SK-N-DZ (cell line): ENCODE measurements around the gene COPG1.

Experiments
- DNase-seq: peaks from one replicate; pipeline ENCODE4 v3.0.0-alpha.2; 2015; ENCODE audit warnings: low spot score

COPG1 gene

GRCh38 chr3:129313665-129314385, 64.4 kb downstream of the COPG1 start:
- no peak for DNase-seq

DNA sequence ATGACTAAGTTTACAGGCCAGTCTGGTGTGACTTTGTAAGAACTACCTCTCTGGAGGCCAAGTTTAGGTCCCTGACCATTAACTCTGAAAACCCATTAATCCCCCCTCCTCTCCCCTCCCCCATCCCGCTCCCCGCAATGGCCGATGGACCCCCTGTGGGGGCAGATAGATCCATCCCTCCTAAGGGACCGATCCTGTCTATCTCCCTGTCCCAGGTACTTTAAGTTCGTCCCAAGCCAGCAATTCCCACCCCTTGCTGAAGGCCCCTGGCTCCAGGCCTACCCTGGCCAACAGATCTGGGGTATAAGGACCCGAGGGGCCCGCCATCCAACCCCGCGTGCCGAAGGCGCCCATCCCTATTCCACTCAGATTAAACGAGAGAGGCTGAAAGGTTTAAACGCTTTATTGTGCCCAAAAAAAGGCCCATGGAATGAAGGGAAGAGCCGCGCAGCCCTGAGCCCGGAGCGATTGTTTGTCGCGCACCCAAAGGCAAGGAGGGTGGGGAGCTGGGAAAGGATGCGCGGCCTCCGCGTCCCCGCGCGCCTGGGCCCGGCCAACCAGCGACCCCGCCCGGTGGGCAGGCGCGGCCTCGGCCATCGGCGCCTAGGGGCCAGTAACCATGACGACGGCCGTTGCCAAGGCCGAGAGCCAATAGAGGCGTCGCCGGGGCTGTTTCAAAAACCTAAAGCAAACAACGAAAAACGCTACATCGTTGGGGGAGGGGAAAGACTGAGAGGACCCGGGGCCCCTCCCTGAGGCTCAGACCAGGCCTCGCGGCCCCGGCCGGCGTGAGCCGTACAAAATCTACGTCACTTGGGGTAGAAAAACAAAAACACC, 65.2 kb downstream of the COPG1 start:
- peak; percentile 92 for DNase-seq

GRCh38 chr3:129315223-129315997, 66.0 kb downstream of the COPG1 start:
- no peak for DNase-seq

DNA sequence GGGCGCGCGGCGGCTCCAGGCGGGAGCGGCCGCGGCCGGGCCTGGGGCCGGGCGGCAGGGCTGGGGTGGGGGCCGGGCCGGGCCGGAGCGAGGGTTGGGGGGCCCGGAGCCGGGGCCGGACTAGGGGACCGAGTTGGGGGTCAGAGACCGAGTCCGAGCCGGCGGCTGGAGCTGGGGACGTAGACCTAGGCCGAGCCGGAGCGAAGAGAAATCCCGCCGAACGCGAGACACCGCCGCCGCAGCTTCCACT, 66.5 kb downstream of the COPG1 start:
- DNase-seq: no peak

GRCh38 chr3:129316248-129317013, 67.0 kb downstream of the COPG1 start:
- DNase-seq: peak; percentile 80

- no peak for DNase-seq
Measured at GRCh38 chr3:129317014-129317771, 67.8 kb downstream of the COPG1 start.

DNA sequence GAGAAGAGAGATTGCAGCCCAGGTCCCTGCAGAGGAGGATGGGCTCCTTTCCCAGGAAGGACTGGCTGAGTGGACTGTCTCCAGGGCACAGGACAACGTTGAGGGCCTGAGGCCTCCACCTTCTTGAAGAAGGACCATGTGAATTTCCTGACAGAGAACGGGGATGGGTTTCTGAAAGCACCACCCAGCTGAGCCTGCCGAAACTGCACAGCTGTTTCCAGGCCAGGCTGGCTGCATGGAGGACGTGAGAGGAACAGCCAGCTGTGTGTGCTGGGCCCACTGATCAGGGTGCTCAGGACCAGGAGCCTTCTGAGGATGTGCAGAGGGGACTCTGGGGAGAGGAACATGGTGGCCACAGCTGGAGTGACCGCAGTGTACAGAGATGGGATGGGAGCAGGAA, 68.4 kb downstream of the COPG1 start:
- DNase-seq: no peak

- DNase-seq: no peak
Measured at GRCh38 chr3:129318921-129319320, 69.5 kb downstream of the COPG1 start.

- no peak for DNase-seq
Measured at GRCh38 chr3:129320261-129320660, 70.9 kb downstream of the COPG1 start.

DNA sequence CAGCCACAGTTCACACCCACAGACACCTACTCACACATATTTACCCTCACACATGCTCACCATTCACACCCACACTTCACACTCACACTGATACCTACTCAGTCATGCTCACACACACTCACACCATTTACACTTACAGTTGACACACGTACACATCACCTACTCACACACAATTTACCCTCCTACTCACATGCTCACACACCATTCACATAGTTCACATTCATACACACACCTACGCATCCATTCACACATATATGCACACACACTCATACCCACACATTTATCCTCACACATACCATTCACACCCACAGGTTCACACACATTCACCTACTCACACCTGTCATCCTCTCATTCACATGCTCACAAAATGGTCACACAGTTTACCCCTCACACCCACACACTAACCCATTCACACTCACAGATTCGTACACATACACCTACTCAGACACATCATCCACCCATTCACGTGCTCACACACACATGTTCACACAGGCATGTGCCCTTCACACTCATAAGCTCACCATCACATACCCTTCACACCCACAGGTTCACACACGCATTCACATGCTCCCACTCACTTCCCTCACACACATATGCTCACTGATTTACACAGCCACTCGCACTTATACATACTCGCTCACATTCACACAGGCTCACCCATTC, 71.5 kb downstream of the COPG1 start:
- DNase-seq: no peak

- DNase-seq: no peak
Measured at GRCh38 chr3:129321887-129322286, 72.5 kb downstream of the COPG1 start.

DNA sequence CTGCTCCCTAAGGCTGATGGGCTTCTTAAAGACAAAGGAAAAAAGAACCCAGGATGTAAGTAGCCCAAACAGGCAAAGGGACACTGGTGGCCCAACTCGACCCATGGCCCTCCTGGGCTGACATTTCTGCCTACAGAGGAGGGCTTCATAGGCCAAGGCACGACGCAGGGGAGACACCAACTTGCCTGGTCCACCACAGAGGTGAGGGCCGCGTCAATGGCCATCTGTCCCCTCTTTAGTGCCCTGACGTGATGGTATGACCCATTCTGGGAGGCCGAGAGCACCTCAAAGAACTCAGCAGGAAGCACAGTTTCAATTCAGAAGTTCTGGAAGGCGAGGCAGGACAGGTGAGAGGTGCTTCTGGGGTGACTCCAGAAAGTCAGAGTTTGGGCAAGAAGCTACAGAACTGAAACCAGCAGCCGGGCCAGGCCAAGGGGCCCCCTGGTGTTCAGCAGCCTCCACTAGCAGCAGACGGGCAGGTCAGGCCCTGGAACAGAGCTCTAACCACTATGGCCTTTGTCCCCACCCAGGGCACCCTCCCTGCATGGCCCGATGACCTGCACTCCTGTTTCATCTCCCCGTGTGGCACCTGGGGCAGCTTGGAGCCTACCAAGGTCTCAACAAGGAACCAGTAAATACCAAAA, 74.4 kb downstream of the COPG1 start:
- no peak for DNase-seq

GRCh38 chr3:129324855-129325254, 75.4 kb downstream of the COPG1 start:
- no peak for DNase-seq

DNA sequence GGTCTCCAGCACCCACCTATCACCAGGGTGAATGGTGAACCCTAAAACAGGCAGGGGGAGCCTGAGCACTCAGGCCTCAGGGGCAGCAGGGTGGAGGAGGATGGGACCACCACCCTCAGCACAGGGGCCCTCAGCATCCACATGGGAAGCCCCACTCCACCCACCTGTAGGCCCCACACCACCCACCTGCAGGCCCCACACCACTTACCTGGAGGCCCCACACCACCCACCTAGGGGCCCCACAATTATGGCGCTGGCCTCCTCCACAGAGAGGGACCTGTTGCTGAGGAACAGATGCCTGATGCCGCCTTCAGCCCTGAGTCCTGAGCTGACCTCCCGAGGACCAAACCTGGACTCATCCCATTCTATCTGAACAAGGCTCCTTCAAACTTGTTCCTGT, 76.0 kb downstream of the COPG1 start:
- no peak for DNase-seq

DNA sequence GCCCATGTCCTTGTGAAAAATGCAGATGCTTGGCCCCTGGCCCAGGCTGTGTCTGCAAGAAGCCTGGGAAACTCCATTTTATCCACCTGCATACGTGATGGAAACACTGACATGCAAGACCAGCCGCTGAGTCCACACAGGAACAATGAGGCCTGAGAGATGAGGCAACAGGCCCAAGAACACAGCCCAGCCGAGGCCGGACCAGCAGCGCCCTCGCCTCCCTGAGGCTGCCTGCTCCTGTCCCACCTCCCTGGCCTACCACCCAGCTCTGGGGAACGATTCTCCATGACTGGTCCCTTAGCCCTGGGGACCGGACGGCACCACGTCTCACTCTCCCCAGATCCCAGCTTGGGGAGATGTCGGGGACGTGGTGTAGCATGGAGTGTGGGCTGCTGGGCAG, 76.7 kb downstream of the COPG1 start:
- no peak for DNase-seq

DNA sequence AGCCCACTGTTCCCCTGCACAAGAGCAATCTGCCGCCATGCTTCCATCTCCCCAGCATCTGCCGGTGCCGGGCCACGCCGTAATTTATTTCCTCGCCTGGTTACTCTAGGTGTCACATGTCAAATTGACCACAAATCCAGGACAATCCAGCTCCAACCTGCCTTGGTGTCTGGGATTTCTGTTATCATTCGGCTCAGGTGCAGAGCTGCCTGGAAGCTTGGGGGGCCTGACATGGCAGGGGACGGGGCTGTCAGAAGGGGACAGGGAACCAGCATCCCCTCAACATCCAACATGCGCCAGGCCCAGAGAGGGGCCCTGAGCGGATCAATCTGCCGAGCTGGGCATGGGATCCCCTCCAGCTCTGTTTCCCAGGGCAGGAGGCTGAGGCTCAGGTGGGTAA, 77.2 kb downstream of the COPG1 start:
- no peak for DNase-seq
